Activated CD8-positive, alpha-beta memory T cell treated with anti-CD3 and anti-CD28 coated beads, Interleukin-2, amount 10 ng/mL, durations not matched to agents 7 days and 5 days (primary cell): ENCODE data around the gene TRPM2. TPM values are rescaled to one million over a fixed set of nuclear protein-coding genes. Genes with fewer than 3 reads are reported as not detected.

Experiments
- ATAC-seq: fragments of 150-1000 bp; cut with Tn5 transposase; one replicate; pipeline ENCODE4 v1.10.0; 2021; ENCODE audit warnings: moderate library complexity
- CTCF ChIA-PET: fragments of 350-600 bp; sonication (Branson Sonifier 250); formaldehyde crosslinking; loops from one replicate; lab custom pipeline; 2021; ENCODE audit warnings: antibody characterized with exemption; lab: Charles Lee
- DNase-seq: peaks from one replicate; pipeline ENCODE4 v3.0.0-alpha.2; 2020
- H3K27ac Mint-ChIP-seq: one replicate; pipeline ENCODE4 v1.8.0; 2021; ENCODE audit warnings: mild to moderate bottlenecking, mixed read lengths
- H3K27me3 Mint-ChIP-seq: one replicate; pipeline ENCODE4 v1.8.0; 2021; ENCODE audit warnings: mixed read lengths
- H3K36me3 Mint-ChIP-seq: one replicate; pipeline ENCODE4 v1.8.0; 2021; ENCODE audit warnings: mild to moderate bottlenecking, mixed read lengths
- H3K4me1 Mint-ChIP-seq: one replicate; pipeline ENCODE4 v1.8.0; 2021; ENCODE audit warnings: mixed read lengths
- H3K4me3 Mint-ChIP-seq: one replicate; pipeline ENCODE4 v1.8.0; 2021; ENCODE audit warnings: mild to moderate bottlenecking, moderate library complexity, mixed read lengths
- H3K9me3 Mint-ChIP-seq: one replicate; pipeline ENCODE4 v1.8.0; 2022; ENCODE audit warnings: low read depth, mixed read lengths
- total RNA-seq, 2 experiments: library from RNA; stranded (reverse); gene quantifications; one replicate each; pipeline ENCODE4 v1.2.3, GENCODE V29; 2021

TRPM2 gene
- total RNA-seq, 2 experiments from 2014 or later, result 21.2 to 32.7 TPM

DNA sequence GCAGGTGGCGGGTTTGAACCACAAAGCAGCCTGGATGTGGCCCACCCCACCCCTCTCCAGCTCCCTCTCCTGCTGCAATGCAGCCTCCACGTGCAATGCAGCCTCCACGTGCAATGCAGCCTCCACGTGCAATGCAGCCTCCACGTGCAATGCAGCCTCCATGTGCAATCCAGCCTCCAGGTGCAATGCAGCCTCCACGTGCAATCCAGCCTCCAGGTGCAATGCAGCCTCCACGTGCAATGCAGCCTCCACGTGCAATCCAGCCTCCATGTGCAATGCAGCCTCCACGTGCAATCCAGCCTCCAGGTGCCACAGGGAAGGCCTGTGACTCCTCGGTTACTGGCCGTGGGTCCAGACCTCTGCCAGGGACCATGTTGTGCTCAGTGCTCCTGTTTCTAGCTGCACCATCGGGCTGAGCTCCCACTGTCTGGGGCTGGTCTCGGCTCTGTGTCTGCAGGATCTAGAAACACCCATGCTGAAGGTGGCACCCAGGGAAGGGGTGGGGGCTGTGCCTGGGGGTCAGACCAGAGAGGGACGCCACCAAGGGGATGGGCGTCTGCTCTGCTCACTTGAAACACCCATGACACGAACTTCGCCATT is 90.0 kb downstream of the TRPM2 start:
- CTCF ChIA-PET, result no interaction called here
- DNase-seq (no peak), ATAC-seq (no peak)
- no peak overlapping the region for H3K4me3 Mint-ChIP-seq
- no peaks in the 10 kb centered on the region for H3K36me3 Mint-ChIP-seq
- H3K27me3 Mint-ChIP-seq, result peaks cover 8% of the 10 kb centered on the region
- no peaks in the 10 kb centered on the region for H3K9me3 Mint-ChIP-seq
- H3K27ac Mint-ChIP-seq, result no peak overlapping the region
- no peaks in the 10 kb centered on the region for H3K4me1 Mint-ChIP-seq

DNA sequence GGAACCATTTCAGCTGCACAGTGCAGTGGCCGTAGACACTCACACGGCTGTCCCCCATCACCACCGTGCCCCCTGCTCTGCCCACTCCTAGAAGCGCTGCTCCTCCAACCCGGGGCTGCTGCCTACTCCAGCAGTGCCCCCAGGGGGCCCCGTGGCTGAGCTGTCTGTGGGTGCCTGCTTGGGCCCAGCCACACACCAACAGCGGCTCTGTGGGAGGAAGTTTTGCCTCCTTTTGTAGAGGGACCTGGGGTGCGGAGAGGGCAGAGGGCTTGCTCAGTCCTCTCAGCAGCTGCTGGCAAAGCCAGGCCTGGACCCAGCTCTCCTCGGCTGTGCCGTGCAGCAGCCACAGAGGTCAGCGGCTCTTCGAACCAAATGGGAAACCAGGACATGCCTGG is 90.5 kb downstream of the TRPM2 start:
- Mint-ChIP-seq H3K36me3 (no peaks in the 10 kb centered on the region), H3K9me3 (no peaks in the 10 kb centered on the region), H3K27me3 (peaks cover 8% of the 10 kb centered on the region), H3K27ac (no peak overlapping the region), H3K4me3 (no peak overlapping the region), H3K4me1 (no peaks in the 10 kb centered on the region)
- ATAC-seq (no peak), DNase-seq (no peak)
- CTCF ChIA-PET, result no interaction called here

DNA sequence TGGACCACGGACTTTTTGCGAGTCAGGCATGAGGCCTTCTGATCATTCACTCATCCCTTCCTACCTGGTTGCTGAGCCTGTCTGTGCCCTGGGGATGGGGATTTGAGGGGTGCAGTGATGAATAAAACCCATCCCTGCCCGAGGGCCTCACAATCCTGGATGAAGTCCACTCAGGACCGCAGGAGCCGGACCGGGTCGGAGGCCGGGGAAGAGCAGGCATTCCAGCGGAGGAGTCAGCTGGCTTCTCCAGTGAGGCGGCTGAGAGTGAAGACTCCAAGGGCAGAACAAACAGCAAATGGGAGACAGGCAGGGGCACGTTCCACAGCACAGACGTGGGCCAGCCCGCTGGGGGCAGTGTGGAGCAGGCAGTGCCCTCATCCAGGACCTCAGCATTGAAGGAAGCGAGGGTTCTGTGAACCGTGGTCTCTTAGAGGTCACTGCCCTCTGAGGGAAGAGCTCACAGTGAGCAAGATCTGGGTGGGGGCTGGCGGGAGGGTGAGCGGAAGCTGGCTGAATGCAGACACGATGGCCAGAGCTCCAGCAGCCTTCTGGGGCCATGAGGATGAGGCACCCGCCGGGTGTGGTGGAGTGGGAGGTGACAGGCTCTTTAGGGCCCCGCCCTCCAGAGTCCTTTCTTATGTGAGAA is 91.0 kb downstream of the TRPM2 start:
- Mint-ChIP-seq H3K4me3 (no peak overlapping the region), H3K36me3 (no peaks in the 10 kb centered on the region), H3K4me1 (no peaks in the 10 kb centered on the region), H3K27ac (no peak overlapping the region), H3K9me3 (no peaks in the 10 kb centered on the region), H3K27me3 (peaks cover 12% of the 10 kb centered on the region)
- ATAC-seq, result no peak
- CTCF ChIA-PET, result no interaction called here
- DNase-seq, result no peak

DNA sequence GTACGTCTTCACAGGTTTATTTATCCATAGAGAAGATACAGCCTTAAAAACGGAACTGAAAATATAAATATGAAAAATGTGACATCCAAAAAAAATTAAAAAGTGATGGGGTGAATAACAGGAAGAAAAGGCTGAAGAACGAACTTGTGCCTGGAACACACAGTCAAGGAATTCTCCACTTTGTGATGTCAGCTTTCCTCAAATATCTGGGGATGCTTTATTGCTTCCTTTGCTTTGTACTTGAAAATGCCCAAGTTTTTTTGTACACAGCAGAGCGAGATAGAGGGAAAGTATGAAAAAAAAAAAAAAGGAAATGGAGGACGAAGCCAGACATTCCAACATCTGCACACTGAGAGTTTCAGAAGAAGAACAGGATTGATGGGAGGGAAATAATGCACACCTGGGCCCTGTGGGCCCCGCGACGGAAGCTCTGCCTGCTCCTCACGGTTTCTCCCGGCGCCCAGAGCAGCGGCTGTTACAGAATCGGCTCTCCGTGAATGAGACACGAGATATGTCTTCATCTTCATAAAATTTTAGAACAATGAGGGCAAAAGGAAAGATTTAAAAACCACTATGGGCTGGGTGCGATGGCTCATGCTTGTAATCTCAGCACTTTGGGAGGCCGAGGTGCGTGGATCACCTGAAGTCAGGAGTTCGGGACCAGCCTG is 91.9 kb downstream of the TRPM2 start:
- Mint-ChIP-seq H3K9me3 (no peaks in the 10 kb centered on the region), H3K36me3 (no peaks in the 10 kb centered on the region), H3K4me3 (no peak overlapping the region), H3K27ac (no peak overlapping the region), H3K4me1 (no peaks in the 10 kb centered on the region), H3K27me3 (peaks cover 13% of the 10 kb centered on the region)
- ATAC-seq (no peak), DNase-seq (no peak)
- CTCF ChIA-PET, result no interaction called here

DNA sequence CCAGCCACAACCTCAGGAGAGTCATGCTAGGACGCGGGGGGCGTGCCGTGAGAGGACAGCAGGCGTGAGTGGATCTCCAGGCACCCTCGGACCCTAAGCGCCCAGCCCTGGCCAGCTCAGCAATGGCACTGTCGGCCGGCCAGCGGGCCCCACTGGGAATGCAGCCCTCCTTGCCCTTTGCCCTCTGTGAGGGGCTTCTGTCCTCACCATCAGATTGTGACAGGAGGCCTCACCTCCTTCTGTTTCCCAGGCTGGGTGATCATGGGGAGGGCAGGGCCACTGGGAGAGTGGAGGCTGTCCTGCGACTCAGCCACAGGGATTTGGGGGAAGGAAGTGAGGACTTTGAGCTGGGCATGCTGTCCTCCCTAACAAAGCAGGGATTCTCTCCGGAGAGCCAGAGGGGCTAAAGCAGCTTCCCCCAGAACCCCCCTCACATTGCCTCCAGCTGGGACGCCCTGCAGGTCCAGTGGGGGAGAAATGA is 95.3 kb downstream of the TRPM2 start:
- Mint-ChIP-seq H3K4me3 (no peak overlapping the region), H3K9me3 (no peaks in the 10 kb centered on the region), H3K36me3 (no peaks in the 10 kb centered on the region), H3K4me1 (no peaks in the 10 kb centered on the region), H3K27ac (no peak overlapping the region), H3K27me3 (peaks cover 37% of the 10 kb centered on the region)
- ATAC-seq (no peak), DNase-seq (no peak)
- CTCF ChIA-PET, result interaction anchor here (1.1 kb wide), 1 partner anchor 151 kb away, joined by 3 read pairs; no protein-coding TSS in a partner anchor

DNA sequence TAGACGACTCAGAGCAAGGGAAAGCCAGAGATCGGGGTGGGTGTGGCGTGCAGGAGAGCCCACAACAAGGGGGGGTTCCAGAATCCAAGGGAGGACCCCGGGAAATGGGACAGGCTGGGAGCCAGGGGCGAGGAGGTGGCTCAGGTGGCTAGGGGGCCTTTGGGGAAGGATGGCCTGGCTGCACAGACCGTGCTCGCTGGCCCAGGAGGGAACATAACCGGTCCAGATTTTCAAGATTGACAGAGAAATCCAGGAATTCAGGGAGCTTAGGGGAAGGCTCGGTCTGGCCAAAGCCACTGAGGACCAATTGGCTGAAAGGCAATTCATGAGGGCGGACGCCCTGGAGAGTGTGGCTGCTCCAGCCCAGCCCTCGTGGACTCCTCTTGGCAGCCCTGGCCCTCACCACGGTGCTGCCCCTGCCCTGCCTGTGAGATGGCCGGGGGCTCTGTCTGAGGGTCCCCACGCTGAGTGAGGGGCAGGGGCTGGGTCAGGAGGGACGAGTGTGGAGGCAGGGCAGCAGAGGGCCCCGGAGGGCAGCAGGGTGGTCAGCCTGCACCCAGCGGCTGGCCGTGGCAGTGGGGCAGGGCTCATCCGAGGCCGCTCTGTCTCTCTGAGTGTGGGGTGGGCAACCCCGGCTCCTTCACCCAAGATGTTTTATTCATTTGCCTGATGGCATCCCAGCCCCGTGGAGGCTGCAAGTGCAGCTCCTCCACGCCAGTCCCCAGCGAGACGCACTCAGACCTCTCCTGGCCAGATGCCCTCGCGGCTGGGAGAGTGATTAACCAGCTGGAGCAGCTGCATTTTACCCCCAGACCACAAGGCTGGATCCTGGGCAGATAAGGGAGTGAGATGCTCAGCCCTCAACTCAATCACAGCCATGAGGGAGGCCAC is 96.3 kb downstream of the TRPM2 start:
- Mint-ChIP-seq H3K9me3 (peaks cover 8% of the 10 kb centered on the region), H3K4me3 (no peak overlapping the region), H3K36me3 (no peaks in the 10 kb centered on the region), H3K27me3 (peaks cover 47% of the 10 kb centered on the region), H3K27ac (no peak overlapping the region), H3K4me1 (peaks cover 3% of the 10 kb centered on the region)
- CTCF ChIA-PET, result interaction anchor here (1.1 kb wide), 1 partner anchor 152 kb away, joined by 3 read pairs; no protein-coding TSS in a partner anchor
- no peak for DNase-seq
- no peak for ATAC-seq

DNA sequence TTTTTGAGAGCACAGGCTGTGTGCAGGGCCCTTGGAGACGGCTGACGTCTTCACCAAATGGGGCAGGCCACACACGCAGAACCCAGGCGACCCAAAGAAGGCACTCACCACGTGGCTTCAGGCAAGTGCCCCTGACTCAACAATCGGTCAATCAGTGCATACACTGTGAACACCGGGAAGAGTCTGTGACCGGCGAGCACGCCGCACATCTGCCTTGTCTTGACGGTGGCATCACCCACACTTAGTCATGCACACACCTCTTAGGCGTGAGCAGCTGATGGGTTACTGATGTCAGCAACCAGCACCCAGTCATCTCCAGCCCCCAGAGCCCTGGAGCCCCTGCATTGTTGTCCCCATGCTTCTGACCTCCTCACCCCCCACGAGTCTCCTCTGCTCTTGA is 97.0 kb downstream of the TRPM2 start:
- no peak for ATAC-seq
- Mint-ChIP-seq H3K36me3 (no peaks in the 10 kb centered on the region), H3K9me3 (peaks cover 8% of the 10 kb centered on the region), H3K27ac (no peak overlapping the region), H3K27me3 (peaks cover 44% of the 10 kb centered on the region), H3K4me1 (peaks cover 3% of the 10 kb centered on the region), H3K4me3 (no peak overlapping the region)
- CTCF ChIA-PET, result no interaction called here
- no peak for DNase-seq

DNA sequence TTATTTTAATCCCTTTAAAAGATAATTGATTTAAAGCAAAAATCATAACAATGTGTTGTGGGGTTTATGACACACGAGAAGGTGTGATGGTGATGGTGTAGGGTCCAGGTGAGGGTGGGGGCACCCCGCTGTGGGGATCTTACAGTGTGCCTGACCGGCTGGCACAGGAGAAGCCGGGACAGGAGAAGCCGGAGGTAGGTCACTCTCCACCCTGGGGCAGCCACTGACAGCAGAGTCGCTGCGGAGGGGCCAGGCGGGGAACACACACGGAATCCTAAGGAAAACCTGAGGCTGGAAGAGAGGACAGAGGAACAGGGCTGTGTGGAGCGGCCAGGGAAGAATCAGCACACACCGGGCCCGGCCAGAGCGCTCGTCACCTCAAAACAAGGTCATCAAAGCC is 97.6 kb downstream of the TRPM2 start:
- no peaks in the 10 kb centered on the region for H3K36me3 Mint-ChIP-seq
- ATAC-seq (no peak), DNase-seq (no peak)
- peaks cover 43% of the 10 kb centered on the region for H3K27me3 Mint-ChIP-seq
- H3K9me3 Mint-ChIP-seq, result peaks cover 8% of the 10 kb centered on the region
- H3K4me3 Mint-ChIP-seq, result no peak overlapping the region
- H3K27ac Mint-ChIP-seq, result no peak overlapping the region
- H3K4me1 Mint-ChIP-seq, result peaks cover 3% of the 10 kb centered on the region
- CTCF ChIA-PET, result no interaction called here

DNA sequence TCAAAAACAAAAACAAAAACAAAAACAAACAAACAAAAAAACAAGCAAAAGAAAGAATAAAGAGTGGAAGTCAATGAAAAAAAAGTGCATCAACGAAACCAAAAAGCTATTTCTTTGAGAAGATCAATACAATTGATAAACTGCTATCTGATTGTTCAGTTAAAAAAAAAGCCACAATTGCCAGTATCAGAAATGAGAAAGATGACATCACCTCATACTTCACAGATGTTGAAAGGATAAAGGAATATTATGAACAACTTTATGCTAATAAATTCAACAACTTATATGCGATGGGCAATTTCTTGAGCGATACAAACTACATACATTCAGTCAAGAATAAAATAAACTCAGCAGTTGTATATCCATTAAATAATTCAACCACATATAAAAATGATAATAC is 99.7 kb downstream of the TRPM2 start:
- no peak overlapping the region for H3K27ac Mint-ChIP-seq

DNA sequence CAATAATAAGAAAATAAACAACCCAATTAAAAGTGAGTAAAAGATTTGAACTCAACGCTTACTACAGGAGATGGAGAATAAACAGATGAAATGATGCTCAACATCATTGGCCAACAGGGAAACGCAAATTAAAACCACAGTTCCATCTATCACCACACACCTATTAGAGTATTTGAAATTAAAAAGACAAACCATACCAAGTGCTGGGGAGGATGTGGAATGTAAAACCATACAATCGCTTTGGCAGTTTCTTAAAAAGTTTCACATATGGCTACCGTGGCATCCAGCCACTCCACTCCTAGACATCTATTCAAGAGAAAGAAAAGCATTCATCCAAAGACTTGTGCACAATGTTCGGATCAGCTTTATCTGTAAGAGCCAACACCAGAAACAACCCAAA is 100.6 kb downstream of the TRPM2 start:
- H3K4me1 Mint-ChIP-seq, result peaks cover 8% of the 10 kb centered on the region
- no peaks in the 10 kb centered on the region for H3K36me3 Mint-ChIP-seq
- no peak for ATAC-seq
- H3K27me3 Mint-ChIP-seq, result peaks cover 38% of the 10 kb centered on the region
- no peak overlapping the region for H3K27ac Mint-ChIP-seq
- DNase-seq, result no peak
- CTCF ChIA-PET, result interaction anchor here (1.2 kb wide), 1 partner anchor 24 kb away, joined by 3 read pairs; no protein-coding TSS in a partner anchor
- H3K9me3 Mint-ChIP-seq, result peaks cover 8% of the 10 kb centered on the region
- peak overlapping the region; percentile 27 for H3K4me3 Mint-ChIP-seq

More for the DNA sequence above, 99.7 kb downstream of the TRPM2 start:
- peaks cover 8% of the 10 kb centered on the region for H3K4me1 Mint-ChIP-seq
- H3K27me3 Mint-ChIP-seq, result peaks cover 39% of the 10 kb centered on the region
- DNase-seq (no peak), ATAC-seq (no peak)
- CTCF ChIA-PET, result no interaction called here
- H3K4me3 Mint-ChIP-seq, result no peak overlapping the region
- H3K9me3 Mint-ChIP-seq, result peaks cover 8% of the 10 kb centered on the region
- no peaks in the 10 kb centered on the region for H3K36me3 Mint-ChIP-seq

DNA sequence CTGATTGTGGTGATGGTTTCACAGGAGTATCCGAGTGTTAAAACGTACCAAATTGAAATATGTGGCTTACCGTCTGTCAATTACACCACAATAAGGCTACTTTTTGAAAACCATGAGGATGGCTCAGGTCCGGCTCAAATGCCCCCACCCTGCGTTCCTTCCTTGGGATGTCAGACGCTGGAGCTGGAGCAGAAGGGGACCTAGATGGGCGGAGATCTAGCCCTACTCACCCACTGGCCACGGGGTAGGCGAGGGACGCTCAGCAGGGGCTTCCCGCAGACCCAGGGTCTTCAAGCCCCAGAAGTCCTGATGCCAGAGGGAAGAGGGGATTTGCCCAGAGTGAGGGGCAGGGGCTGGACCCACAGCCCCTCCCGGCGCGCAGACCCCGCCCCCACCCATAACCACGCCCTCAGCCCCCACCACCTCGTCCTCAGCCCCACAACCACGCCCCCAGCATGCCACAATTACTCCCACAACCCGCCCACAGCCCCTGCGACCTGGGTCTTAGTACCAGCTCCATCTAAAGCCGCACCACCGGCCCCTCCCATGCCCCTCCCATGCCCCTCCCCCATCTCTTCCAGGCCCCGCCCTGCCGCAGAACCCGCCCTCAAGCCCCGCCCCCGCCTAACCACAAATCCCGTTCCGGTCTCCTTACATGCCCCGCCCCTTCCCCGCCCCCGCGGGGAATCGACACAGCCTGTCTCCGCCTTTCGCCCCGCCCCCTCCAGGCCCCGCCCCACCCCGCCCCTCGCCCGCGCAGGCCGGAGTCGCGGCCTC is 101.5 kb downstream of the TRPM2 start, which contains the start of gene LRRC3:
Gene LRRC3, plus strand, starts transcription at position 764 of the 777 bp plus-strand sequence. CDS start 1,135 bp downstream, outside the sequence.
- CTCF ChIA-PET, result interaction anchor here (0.8 to 1.7 kb wide), 3 partner anchors 25 to 29 kb away, joined by 3 read pairs; no protein-coding TSS in a partner anchor
- DNase-seq (peak; percentile 87), ATAC-seq (peak; percentile 77)
- Mint-ChIP-seq H3K36me3 (no peaks in the 10 kb centered on the region), H3K27ac (no peak within 1 kb of the TSS), H3K9me3 (peaks cover 8% of the 10 kb centered on the region), H3K4me1 (peaks cover 8% of the 10 kb centered on the region), H3K4me3 (peak within 1 kb of the TSS; percentile 69), H3K27me3 (peaks cover 34% of the 10 kb centered on the region)

DNA sequence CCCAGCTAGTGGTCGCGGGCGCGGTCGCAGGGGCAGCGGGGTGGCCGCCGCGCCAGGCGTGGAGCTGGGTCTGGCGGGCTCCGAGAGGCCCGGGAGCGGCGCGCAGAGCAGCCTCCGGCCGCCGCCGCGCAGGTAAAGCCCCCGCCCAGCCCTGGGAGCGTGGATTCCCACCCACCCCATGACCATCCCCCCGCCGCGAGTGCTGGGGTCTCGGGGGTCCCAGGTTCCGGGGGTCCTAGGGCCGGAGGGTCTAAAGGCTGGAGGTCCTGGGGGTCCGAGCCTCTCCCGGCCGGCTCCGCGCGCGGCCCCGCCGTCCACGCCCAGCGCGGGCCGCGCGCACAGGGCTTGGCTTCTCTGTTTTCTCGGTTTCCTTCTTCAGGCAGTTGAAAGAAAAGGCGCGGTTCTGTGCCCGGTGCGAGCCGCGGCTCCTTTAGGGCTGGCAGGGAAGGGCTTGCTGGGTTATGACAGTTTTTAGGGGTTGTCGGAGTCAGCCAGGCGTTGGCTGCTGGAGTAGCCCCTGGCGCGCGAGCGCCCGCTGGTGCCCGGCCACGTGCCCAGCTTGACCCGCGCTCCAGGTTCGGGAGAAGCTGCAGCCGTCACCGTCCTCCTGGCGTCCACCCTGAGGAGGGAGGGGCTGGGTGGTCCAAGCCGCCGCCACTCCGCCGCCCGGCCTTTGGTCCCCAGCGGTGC is 102.2 kb downstream of the TRPM2 start:
- Mint-ChIP-seq H3K4me1 (peaks cover 8% of the 10 kb centered on the region), H3K27me3 (peaks cover 34% of the 10 kb centered on the region), H3K9me3 (peaks cover 8% of the 10 kb centered on the region), H3K36me3 (no peaks in the 10 kb centered on the region), H3K4me3 (peak overlapping the region; percentile 69), H3K27ac (no peak overlapping the region)
- peak; percentile 62 for DNase-seq
- ATAC-seq, result peak; percentile 62
- CTCF ChIA-PET, result interaction anchor here (0.8 to 1.7 kb wide), 4 partner anchors 24 to 338 kb away, joined by 3 to 4 read pairs (median 3); no protein-coding TSS in a partner anchor
